Myocyte (in vitro differentiated cells): ENCODE results near the gene JOSD1. TPM values are rescaled to one million over a fixed set of nuclear protein-coding genes. Genes with fewer than 3 reads are reported as not detected.

Source experiments
- DNase-seq: peaks from one replicate; pipeline ENCODE4 v3.0.0-alpha.2; 2012; ENCODE audit warnings: low read depth
- total RNA-seq: library from RNA; depleted of rRNA; stranded (reverse); fragments of >200 nt; gene quantifications from 2 replicates; pipeline ENCODE4 v1.2.3, GENCODE V29; 2014

JOSD1 gene
- total RNA-seq, 1 donor from 2014 or later = 59.2 TPM

GRCh38 chr22:38715176-38715764, 14.5 kb upstream of the JOSD1 start:
- DNase-seq = no peak

GRCh38 chr22:38713921-38714320, 13.2 kb upstream of the JOSD1 start:
- no peak for DNase-seq

GRCh38 chr22:38712486-38713207, 11.9 kb upstream of the JOSD1 start:
- DNase-seq = no peak

GRCh38 chr22:38710866-38711265, 10.1 kb upstream of the JOSD1 start:
- DNase-seq = no peak

- no peak for DNase-seq
Observed at GRCh38 chr22:38710351-38710750, 9.6 kb upstream of the JOSD1 start.

GRCh38 chr22:38709306-38709705, 8.6 kb upstream of the JOSD1 start:
- DNase-seq = no peak

GRCh38 chr22:38707984-38708383, 7.2 kb upstream of the JOSD1 start:
- DNase-seq = no peak

- DNase-seq = no peak
Observed at GRCh38 chr22:38707346-38707745, 6.6 kb upstream of the JOSD1 start.

GRCh38 chr22:38706901-38707195, 6.1 kb upstream of the JOSD1 start:
- no peak for DNase-seq

- peak; percentile 43 for DNase-seq
Observed at GRCh38 chr22:38706101-38706900, 5.6 kb upstream of the JOSD1 start.

- DNase-seq = peak; percentile 100
Observed at GRCh38 chr22:38705235-38706100, 4.7 kb upstream of the JOSD1 start, which contains the start of gene GTPBP1. TSS of gene GTPBP1 (plus strand) at chr22:38705944. CDS start at chr22:38705956, 12 bp downstream.

GRCh38 chr22:38704654-38705234, 4.0 kb upstream of the JOSD1 start:
- no peak for DNase-seq

- DNase-seq = peak; percentile 63
Observed at GRCh38 chr22:38700270-38700788, 414 bp downstream of the JOSD1 start.

GRCh38 chr22:38699784-38700183, 959 bp downstream of the JOSD1 start:
- peak; percentile 23 for DNase-seq

- no peak for DNase-seq
Observed at GRCh38 chr22:38699143-38699542, 1.6 kb downstream of the JOSD1 start.

GRCh38 chr22:38698407-38699094, 2.2 kb downstream of the JOSD1 start:
- DNase-seq = no peak

- DNase-seq = no peak
Observed at GRCh38 chr22:38697425-38698089, 3.2 kb downstream of the JOSD1 start.

- DNase-seq = peak; percentile 35
Observed at GRCh38 chr22:38696606-38697424, 3.9 kb downstream of the JOSD1 start.

GRCh38 chr22:38694940-38695339, 5.8 kb downstream of the JOSD1 start:
- no peak for DNase-seq
